CD4-positive, alpha-beta T cell (primary cell): ENCODE data around the gene CD79B. TPM values are rescaled to one million over a fixed set of nuclear protein-coding genes. Genes with fewer than 3 reads are reported as not detected.

ENCODE experiments used
- ATAC-seq: fragments of 200-7000 bp; cut with Tn5 transposase; one replicate; pipeline ENCODE4 v1.10.0; 2022; ENCODE audit warnings: mild to moderate bottlenecking; ENCODE audit not compliant: poor library complexity
- CTCF ChIA-PET: fragments of 350-600 bp; sonication (Branson Sonifier 250); formaldehyde crosslinking; loops from one replicate; lab custom pipeline; 2021; ENCODE audit warnings: antibody characterized with exemption, inconsistent platforms; lab: Charles Lee
- POLR2A ChIA-PET: fragments of 350-600 bp; sonication (Branson Sonifier 250); formaldehyde crosslinking; loops from one replicate; lab custom pipeline; 2021; ENCODE audit warnings: antibody characterized with exemption, inconsistent platforms; lab: Charles Lee
- DNase-seq, 14 experiments: peaks; one replicate each; pipeline ENCODE4 v3.0.0-alpha.2; 2013 to 2020; ENCODE audit warnings: mixed read lengths in 2 of 14
- H3K27ac ChIP-seq, 2 donors: one replicate each; pipeline versions ENCODE4 v1.5.1 to v1.7.0; 2013; ENCODE audit warnings: low read length in 2 of 2, low read depth in 1 of 2, mild to moderate bottlenecking in 1 of 2
- H3K27me3 ChIP-seq, 2 experiments: 1 replicate in 1 of 2; 2 replicates in 1 of 2; pipeline versions ENCODE4 v1.6.1 to v1.7.0; 2013; ENCODE audit warnings: low read length in 2 of 2, control low read depth in 1 of 2, mild to moderate bottlenecking in 1 of 2, moderate library complexity in 1 of 2; ENCODE audit not compliant: insufficient read depth in 2 of 2, control insufficient read depth in 1 of 2
- H3K36me3 ChIP-seq: one replicate; pipeline ENCODE4 v1.6.1; 2013; ENCODE audit warnings: low read length, control low read depth; ENCODE audit not compliant: insufficient read depth
- H3K4me1 ChIP-seq: one replicate; pipeline ENCODE4 v1.6.1; 2013; ENCODE audit warnings: low read length, control low read depth; ENCODE audit not compliant: insufficient read depth
- H3K4me3 ChIP-seq: one replicate; pipeline ENCODE4 v1.5.1; 2013; ENCODE audit warnings: mild to moderate bottlenecking, low read length, moderate library complexity
- H3K9me3 ChIP-seq, 2 experiments: 1 replicate in 1 of 2; 2 replicates in 1 of 2; pipeline versions ENCODE4 v1.6.1 to v1.7.0; 2013; ENCODE audit warnings: low read length in 2 of 2, mild to moderate bottlenecking in 2 of 2, control low read depth in 1 of 2, moderate library complexity in 1 of 2; ENCODE audit not compliant: control insufficient read depth in 1 of 2, insufficient read depth in 1 of 2
- H3K27ac Mint-ChIP-seq: one replicate; pipeline ENCODE4 v1.8.0; 2020; ENCODE audit warnings: mixed read lengths
- H3K27me3 Mint-ChIP-seq: one replicate; pipeline ENCODE4 v1.8.0; 2021; ENCODE audit warnings: mixed read lengths
- H3K36me3 Mint-ChIP-seq: one replicate; pipeline ENCODE4 v1.8.0; 2021; ENCODE audit warnings: low read depth, mixed read lengths
- H3K4me1 Mint-ChIP-seq: one replicate; pipeline ENCODE4 v1.8.0; 2021; ENCODE audit warnings: low read depth, mixed read lengths
- H3K4me3 Mint-ChIP-seq: one replicate; pipeline ENCODE4 v1.8.0; 2020; ENCODE audit warnings: mild to moderate bottlenecking, mixed read lengths
- H3K9me3 Mint-ChIP-seq: one replicate; pipeline ENCODE4 v1.8.0; 2020; ENCODE audit warnings: mixed read lengths
- CTCF ChIP-seq: fragments of 200-600 bp; IDR thresholded peaks from one replicate; pipeline ENCODE4 v1.8.0; 2022; ENCODE audit warnings: antibody characterized with exemption, mild to moderate bottlenecking
- intact Hi-C, 2 experiments: fragments of 100-400 bp; cut with DNase I in 1 of 2; cut with micrococcal nuclease in 1 of 2; formaldehyde crosslinking; loops; one replicate each; pipeline versions ENCODE4 v1.15.1 to v1.9.0; 2023 to 2025; cut with DNase I, micrococcal nuclease
- total RNA-seq, 174 experiments: library from RNA in 2 of 174; stranded (reverse) in 2 of 174; gene quantifications; one replicate each; pipeline ENCODE4 v1.2.3 and lab custom pipeline; 2021 to 2026

Gene CD79B
- total RNA-seq, 2 experiments from 2014 or later = 5.3 to 5.5 TPM

- H3K27ac Mint-ChIP-seq = no peak overlapping the region
- no peaks in the 10 kb centered on the region for H3K36me3 Mint-ChIP-seq
- POLR2A ChIA-PET = no interaction called here
- CTCF ChIA-PET = no interaction called here
- no peaks in the 10 kb centered on the region for H3K9me3 Mint-ChIP-seq
- H3K27me3 Mint-ChIP-seq = no peaks in the 10 kb centered on the region
- H3K4me3 Mint-ChIP-seq = no peak overlapping the region
- no peak overlapping the region for H3K27ac ChIP-seq
- H3K36me3 ChIP-seq = no peaks in the 10 kb centered on the region
- ATAC-seq (no peak), DNase-seq (no peak)
- H3K9me3 ChIP-seq = no peaks in the 10 kb centered on the region
- H3K27me3 ChIP-seq = no peaks in the 10 kb centered on the region
- H3K4me1 Mint-ChIP-seq = peaks cover 29% of the 10 kb centered on the region
- no peak for TF ChIP-seq CTCF
- intact Hi-C loops = no loop called here
- peaks cover 13% of the 10 kb centered on the region for H3K4me1 ChIP-seq
- no peak overlapping the region for H3K4me3 ChIP-seq
Measured at GRCh38 chr17:63941751-63942150, 9.6 kb upstream of the CD79B start.

GRCh38 chr17:63941162-63941561, 9.0 kb upstream of the CD79B start:
- H3K27ac ChIP-seq = no peak overlapping the region
- H3K27me3 Mint-ChIP-seq = no peaks in the 10 kb centered on the region
- H3K27ac Mint-ChIP-seq = no peak overlapping the region
- DNase-seq (no peak), ATAC-seq (no peak)
- no peaks in the 10 kb centered on the region for H3K9me3 ChIP-seq
- no peak overlapping the region for H3K4me3 ChIP-seq
- intact Hi-C loops = no loop called here
- TF ChIP-seq CTCF = no peak
- no peak overlapping the region for H3K4me3 Mint-ChIP-seq
- H3K36me3 Mint-ChIP-seq = no peaks in the 10 kb centered on the region
- no peaks in the 10 kb centered on the region for H3K36me3 ChIP-seq
- ChIA-PET POLR2A (no interaction called here), CTCF (no interaction called here)
- H3K4me1 ChIP-seq = peaks cover 7% of the 10 kb centered on the region
- peaks cover 23% of the 10 kb centered on the region for H3K4me1 Mint-ChIP-seq
- H3K27me3 ChIP-seq = no peaks in the 10 kb centered on the region
- no peaks in the 10 kb centered on the region for H3K9me3 Mint-ChIP-seq

- DNase-seq = no peak
- Histone ChIP-seq H3K27ac (no peak overlapping the region), H3K9me3 (no peaks in the 10 kb centered on the region), H3K27me3 (no peaks in the 10 kb centered on the region), H3K4me1 (peaks cover 2% of the 10 kb centered on the region), H3K4me3 (no peak overlapping the region), H3K36me3 (no peaks in the 10 kb centered on the region)
- ChIA-PET CTCF (no interaction called here), POLR2A (no interaction called here)
- Mint-ChIP-seq H3K4me3 (no peak overlapping the region), H3K36me3 (no peaks in the 10 kb centered on the region), H3K27ac (no peak overlapping the region), H3K4me1 (peaks cover 17% of the 10 kb centered on the region), H3K27me3 (no peaks in the 10 kb centered on the region), H3K9me3 (no peaks in the 10 kb centered on the region)
- ATAC-seq = no peak
- no peak for TF ChIP-seq CTCF
- intact Hi-C loops = no loop called here
Measured at GRCh38 chr17:63940584-63940983, 8.5 kb upstream of the CD79B start.
